Measurements from ENCODE around the gene CYP26C1. TPM values are rescaled to one million over a fixed set of nuclear protein-coding genes. Genes with fewer than 3 reads are reported as not detected.

Gene CYP26C1
- total and polyA plus RNA-seq, 7 experiments from 2014 or later = 0.10 to 0.38 (median 0.27) TPM; not detected in 2

Other genes with a start within 250 kb of the CYP26C1 start
- gene EXOC6, start 212.3 kb upstream of the CYP26C1 start, total RNA-seq = 10 to 100 TPM in 3 of 5 experiments, 1 to 10 TPM in 2; 8.1 to 12.1 (median 11.4) TPM
- gene EXOC6, start 212.3 kb upstream of the CYP26C1 start, polyA plus RNA-seq = 1 to 10 TPM; 5.8 to 6.0 TPM
- not detected for gene CYP26A1, start 13.1 kb downstream of the CYP26C1 start, total RNA-seq
- gene CYP26A1, start 13.1 kb downstream of the CYP26C1 start, polyA plus RNA-seq = not detected

Data from naive thymus-derived CD4-positive, alpha-beta T cell (primary cell).